ENCODE measurements around the gene SERPINI2.

DNA sequence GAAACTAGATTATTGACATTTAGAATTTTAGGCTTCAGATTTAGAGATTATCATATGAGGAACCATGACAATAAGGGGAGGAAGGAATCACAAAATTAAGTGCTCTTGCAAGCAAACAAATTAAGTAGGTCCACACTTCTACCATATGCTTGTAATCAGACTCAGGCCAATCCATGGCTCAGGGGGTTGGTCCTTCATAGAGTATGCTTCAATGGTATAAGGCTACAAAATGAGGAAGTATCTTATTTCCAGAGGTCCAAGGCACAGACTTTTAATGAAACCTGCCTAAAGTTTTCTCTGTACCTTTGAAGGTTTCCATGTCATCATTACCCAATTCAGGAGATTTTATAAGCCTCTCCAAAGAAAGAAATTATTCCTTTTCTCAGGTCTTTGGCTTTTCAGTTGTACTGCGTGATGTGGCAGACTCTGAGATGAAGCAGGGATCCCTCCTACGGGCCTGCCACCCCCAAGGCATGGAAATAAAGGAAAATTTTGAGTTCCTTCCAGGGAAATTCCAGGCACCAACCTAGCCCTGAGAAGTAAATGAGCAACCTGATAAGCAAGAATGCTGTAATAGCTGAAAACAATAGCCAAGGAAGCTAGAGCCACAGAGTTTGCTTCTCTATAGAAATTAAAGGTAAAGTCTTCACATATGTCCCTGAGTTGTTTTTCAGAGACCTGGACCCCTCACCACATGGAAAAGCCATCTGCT is 36.3 kb downstream of the SERPINI2 start:
- TF ChIP-seq, protein P1, sequence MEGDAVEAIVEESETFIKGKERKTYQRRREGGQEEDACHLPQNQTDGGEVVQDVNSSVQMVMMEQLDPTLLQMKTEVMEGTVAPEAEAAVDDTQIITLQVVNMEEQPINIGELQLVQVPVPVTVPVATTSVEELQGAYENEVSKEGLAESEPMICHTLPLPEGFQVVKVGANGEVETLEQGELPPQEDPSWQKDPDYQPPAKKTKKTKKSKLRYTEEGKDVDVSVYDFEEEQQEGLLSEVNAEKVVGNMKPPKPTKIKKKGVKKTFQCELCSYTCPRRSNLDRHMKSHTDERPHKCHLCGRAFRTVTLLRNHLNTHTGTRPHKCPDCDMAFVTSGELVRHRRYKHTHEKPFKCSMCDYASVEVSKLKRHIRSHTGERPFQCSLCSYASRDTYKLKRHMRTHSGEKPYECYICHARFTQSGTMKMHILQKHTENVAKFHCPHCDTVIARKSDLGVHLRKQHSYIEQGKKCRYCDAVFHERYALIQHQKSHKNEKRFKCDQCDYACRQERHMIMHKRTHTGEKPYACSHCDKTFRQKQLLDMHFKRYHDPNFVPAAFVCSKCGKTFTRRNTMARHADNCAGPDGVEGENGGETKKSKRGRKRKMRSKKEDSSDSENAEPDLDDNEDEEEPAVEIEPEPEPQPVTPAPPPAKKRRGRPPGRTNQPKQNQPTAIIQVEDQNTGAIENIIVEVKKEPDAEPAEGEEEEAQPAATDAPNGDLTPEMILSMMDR (IDR thresholded peaks at IDR 0.05) = no peak
- no peak for TF ChIP-seq POLR2A (IDR thresholded peaks at IDR 0.05)

Data from adrenal gland (tissue), 5 donors.